IPS-18c (cell line): ENCODE results near the gene IL3RA.

Experiments
- H3K4me3 ChIP-seq: 2 replicates; pipeline ENCODE4 v1.7.0; 2013; ENCODE audit warnings: low read depth, mild to moderate bottlenecking, low read length, moderate library complexity; ENCODE audit not compliant: insufficient read depth
- H3K9me3 ChIP-seq: one replicate; pipeline ENCODE4 v1.6.1; 2013; ENCODE audit warnings: mild to moderate bottlenecking, low read length, moderate library complexity; ENCODE audit not compliant: control insufficient read depth, insufficient read depth

Gene IL3RA

GRCh38 chrX:1430451-1430850 is 93.9 kb downstream of the IL3RA start:
- H3K9me3 ChIP-seq: no peaks in the 10 kb centered on the region

More at GRCh38 chrX:1430451-1430850, 93.9 kb downstream of the IL3RA start:
- no peak overlapping the region for H3K4me3 ChIP-seq
